ENCODE results near the gene ZBTB5.

The ZBTB5 gene

DNA sequence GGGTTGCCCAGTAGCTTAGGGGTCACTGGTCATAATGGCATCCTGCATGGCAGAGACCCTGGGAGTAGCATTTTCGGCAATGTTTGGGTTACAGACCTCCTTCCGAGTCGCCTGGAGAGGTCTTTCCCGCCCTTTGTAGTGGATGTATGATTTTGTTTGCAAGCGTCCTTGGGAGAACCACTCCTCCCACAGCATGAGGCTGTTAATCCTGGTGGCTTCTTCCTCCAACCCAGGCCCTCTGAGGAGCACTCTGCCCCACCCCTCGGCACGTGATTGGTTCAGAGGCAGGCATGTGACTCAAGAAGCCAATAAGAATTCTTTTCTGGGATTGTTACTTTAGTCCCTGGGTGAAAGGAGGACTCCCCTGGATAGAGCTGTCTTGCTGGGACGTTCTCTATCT, 73.0 kb downstream of the ZBTB5 start:
- no peak for DNase-seq
- TF ChIP-seq CTCF (IDR thresholded peaks at IDR 0.05; ENCODE audit: low read depth, low read length): no peak
- H3K27me3 ChIP-seq (ENCODE audit: insufficient read depth, low read depth, severe bottlenecking): no peaks in the 10 kb centered on the region
- H3K36me3 ChIP-seq: no peaks in the 10 kb centered on the region
- no peaks in the 10 kb centered on the region for H3K9me3 ChIP-seq (ENCODE audit: severe bottlenecking)
- H3K4me3 ChIP-seq (ENCODE audit: low read depth, low read length): no peak overlapping the region
- no peak overlapping the region for H3K27ac ChIP-seq

DNA sequence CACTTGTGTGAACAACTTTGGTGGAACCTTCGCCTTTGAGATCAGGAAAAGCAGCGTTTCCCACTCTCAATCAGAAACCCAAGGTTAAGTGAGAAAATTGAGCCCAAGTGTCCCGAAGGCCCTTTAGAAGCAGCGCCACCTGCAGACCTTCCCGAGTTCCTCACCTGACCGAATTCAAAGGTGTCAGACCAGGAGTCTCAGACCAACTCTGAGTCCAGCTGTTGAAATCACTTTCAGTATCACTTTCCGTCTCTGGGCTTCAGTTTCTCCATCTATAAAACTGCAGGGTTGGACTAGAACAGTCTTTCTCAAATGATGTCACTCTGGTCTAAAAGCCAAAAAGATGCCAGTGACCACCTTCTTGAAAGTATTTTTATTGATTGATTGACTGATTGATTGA, 74.5 kb downstream of the ZBTB5 start:
- H3K36me3 ChIP-seq: no peaks in the 10 kb centered on the region
- H3K27me3 ChIP-seq (ENCODE audit: insufficient read depth, low read depth, severe bottlenecking): no peaks in the 10 kb centered on the region
- peak; percentile 66 for TF ChIP-seq CTCF (IDR thresholded peaks at IDR 0.05; ENCODE audit: low read depth, low read length)
- peak; percentile 45 for DNase-seq
- no peak overlapping the region for H3K4me3 ChIP-seq (ENCODE audit: low read depth, low read length)
- H3K27ac ChIP-seq: no peak overlapping the region
- H3K9me3 ChIP-seq (ENCODE audit: severe bottlenecking): no peaks in the 10 kb centered on the region
